Kidney epithelial cell (primary cell): ENCODE measurements around the gene RING1. TPM values are rescaled to one million over a fixed set of nuclear protein-coding genes. Genes with fewer than 3 reads are reported as not detected.
"Not testable (repeated sequence)": the region's sequence is repeated elsewhere in the genome, so short reads cannot be mapped to it uniquely, and the experiment has no call there.

Experiments used
- DNase-seq: peaks from one replicate; pipeline ENCODE4 v3.0.0-alpha.2; 2010; ENCODE audit warnings: low read depth
- H3K27me3 ChIP-seq: 2 replicates; pipeline ENCODE4 v1.6.0; 2011; ENCODE audit warnings: low read length; ENCODE audit not compliant: control insufficient read depth, insufficient read depth
- H3K36me3 ChIP-seq: 2 replicates; pipeline ENCODE4 v1.5.1; 2011; ENCODE audit warnings: low read length; ENCODE audit not compliant: control insufficient read depth, insufficient read depth
- H3K4me3 ChIP-seq: 2 replicates; pipeline ENCODE4 v1.5.1; 2011; ENCODE audit warnings: low read depth, mild to moderate bottlenecking, control low read depth, low read length
- CTCF ChIP-seq: IDR thresholded peaks from 2 replicates; pipeline ENCODE4 v1.5.1; 2011; ENCODE audit warnings: mild to moderate bottlenecking, moderate library complexity, low read length, control low read depth, inconsistent platforms; ENCODE audit not compliant: insufficient read depth, poor library complexity, severe bottlenecking
- total RNA-seq: library from RNA; depleted of rRNA; stranded (reverse); fragments of >200 nt; gene quantifications from 2 replicates; pipeline ENCODE4 v1.2.3, GENCODE V29; 2015

The RING1 gene
- total RNA-seq, 1 donor from 2014 or later: 12.1 TPM

- no peaks in the 10 kb centered on the region for H3K36me3 ChIP-seq
- DNase-seq: no peak
- no peak for TF ChIP-seq CTCF
- H3K4me3 ChIP-seq: no peak overlapping the region
- peaks cover 8% of the 10 kb centered on the region for H3K27me3 ChIP-seq
Observed at GRCh38 chr6:33216117-33216649, 7.9 kb downstream of the RING1 start.

GRCh38 chr6:33217246-33217645 is 8.9 kb downstream of the RING1 start:
- H3K36me3 ChIP-seq: no peaks in the 10 kb centered on the region
- no peak for DNase-seq
- no peak for TF ChIP-seq CTCF
- H3K4me3 ChIP-seq: no peak overlapping the region
- peaks cover 8% of the 10 kb centered on the region for H3K27me3 ChIP-seq

GRCh38 chr6:33217681-33218080 is 9.4 kb downstream of the RING1 start:
- peaks cover 8% of the 10 kb centered on the region for H3K27me3 ChIP-seq
- H3K4me3 ChIP-seq: no peak overlapping the region
- no peak for DNase-seq
- H3K36me3 ChIP-seq: no peaks in the 10 kb centered on the region
- TF ChIP-seq CTCF: no peak

DNA sequence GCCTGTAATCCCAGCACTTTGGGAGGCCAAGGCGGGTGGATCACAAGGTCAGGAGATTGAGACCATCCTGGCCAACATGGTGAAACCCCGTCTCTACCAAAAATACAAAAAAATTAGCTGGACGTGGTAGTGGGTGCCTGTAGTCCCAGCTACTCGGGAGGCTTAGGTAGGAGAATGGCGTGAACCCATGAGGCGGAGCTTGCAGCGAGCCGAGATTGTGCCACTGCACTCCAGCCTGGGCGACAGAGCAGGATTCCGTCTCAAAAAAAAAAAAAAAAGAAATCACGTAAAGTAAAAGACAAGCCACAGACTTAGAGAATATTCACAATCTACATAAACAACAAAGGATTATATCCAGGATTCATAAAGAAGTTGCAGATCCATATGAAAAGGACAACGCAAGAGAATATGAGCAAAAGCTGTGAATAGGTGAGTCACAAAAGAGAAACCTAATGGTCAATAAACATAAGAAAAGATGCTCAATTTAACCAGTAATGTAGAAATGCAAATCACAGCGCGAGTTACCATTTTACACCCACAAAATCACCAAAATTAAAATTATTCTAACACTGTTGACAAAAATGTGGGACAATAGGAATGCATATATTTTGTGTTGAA is 18.3 kb downstream of the RING1 start:
- not testable (repeated sequence) for DNase-seq, H3K4me3 ChIP-seq, H3K27me3 ChIP-seq, H3K36me3 ChIP-seq

GRCh38 chr6:33235221-33235634 is 26.9 kb downstream of the RING1 start:
- Histone ChIP-seq H3K36me3 (no peaks in the 10 kb centered on the region), H3K4me3 (no peak overlapping the region), H3K27me3 (peaks cover 13% of the 10 kb centered on the region)
- no peak for DNase-seq
- no peak for TF ChIP-seq CTCF

- Histone ChIP-seq H3K27me3 (peaks cover 13% of the 10 kb centered on the region), H3K4me3 (no peak overlapping the region), H3K36me3 (no peaks in the 10 kb centered on the region)
- DNase-seq: no peak
- no peak for TF ChIP-seq CTCF
Observed at GRCh38 chr6:33236328-33236727, 28.0 kb downstream of the RING1 start.
